GM23338 (cell line): ENCODE results near the gene CDYL. TPM values are rescaled to one million over a fixed set of nuclear protein-coding genes. Genes with fewer than 3 reads are reported as not detected.

Experiments used
- ATAC-seq: fragments of 200-7000 bp; cut with Tn5 transposase; 3 replicates; pipeline ENCODE4 v1.9.1; 2020
- DNase-seq: peaks from one replicate; pipeline ENCODE4 v3.0.0-alpha.2; 2015; ENCODE audit warnings: low spot score
- H2AFZ ChIP-seq: fragments of 200-600 bp; sonication (generic); 2 replicates; pipeline ENCODE4 v1.8.0; 2016; ENCODE audit warnings: antibody characterized with exemption, mild to moderate bottlenecking, moderate library complexity
- H3F3A ChIP-seq: fragments of 200-600 bp; sonication (generic); replicated peaks from 2 replicates; pipeline ENCODE4 v1.8.0; 2017; ENCODE audit warnings: antibody characterized with exemption, mixed run types, low read depth
- H3K27ac ChIP-seq: fragments of 200-600 bp; sonication (generic); 2 replicates; pipeline ENCODE4 v1.6.1; 2016; ENCODE audit warnings: low read depth
- H3K27me3 ChIP-seq: fragments of 200-600 bp; sonication (generic); 2 replicates; pipeline ENCODE4 v1.8.0; 2016; ENCODE audit warnings: mild to moderate bottlenecking, mixed run types, moderate library complexity; ENCODE audit not compliant: insufficient read depth
- H3K36me3 ChIP-seq: fragments of 200-600 bp; sonication (generic); 2 replicates; pipeline ENCODE4 v1.8.0; 2016; ENCODE audit warnings: mild to moderate bottlenecking; ENCODE audit not compliant: insufficient read depth
- H3K4me1 ChIP-seq: fragments of 200-600 bp; sonication (generic); 2 replicates; pipeline ENCODE4 v1.8.0; 2016; ENCODE audit warnings: mild to moderate bottlenecking, moderate library complexity; ENCODE audit not compliant: insufficient read depth
- H3K4me2 ChIP-seq: fragments of 200-600 bp; sonication (generic); 2 replicates; pipeline ENCODE4 v1.7.1; 2017; ENCODE audit warnings: mixed run types
- H3K4me3 ChIP-seq: fragments of 200-600 bp; sonication (generic); 2 replicates; pipeline ENCODE4 v1.6.1; 2016; ENCODE audit warnings: mixed run types
- H3K79me2 ChIP-seq: fragments of 200-600 bp; sonication (generic); replicated peaks from 2 replicates; pipeline ENCODE4 v1.8.0; 2017; ENCODE audit warnings: mild to moderate bottlenecking; ENCODE audit not compliant: insufficient read depth
- H3K9me2 ChIP-seq: fragments of 200-600 bp; sonication (generic); 2 replicates; pipeline ENCODE4 v1.8.0; 2017; ENCODE audit not compliant: insufficient read depth
- H4K20me1 ChIP-seq: fragments of 200-600 bp; sonication (generic); replicated peaks from 2 replicates; pipeline ENCODE4 v1.8.0; 2017; ENCODE audit warnings: mild to moderate bottlenecking; ENCODE audit not compliant: insufficient read depth
- H3K27ac Mint-ChIP-seq: 2 replicates; pipeline ENCODE4 v1.8.0; 2020; ENCODE audit warnings: inconsistent platforms, mild to moderate bottlenecking, moderate library complexity, mixed read lengths
- H3K27me3 Mint-ChIP-seq: 3 replicates; pipeline ENCODE4 v1.8.0; 2022; ENCODE audit warnings: low read depth, mild to moderate bottlenecking, moderate library complexity, mixed read lengths, inconsistent platforms; ENCODE audit not compliant: insufficient read depth, poor library complexity
- H3K36me3 Mint-ChIP-seq: 3 replicates; pipeline ENCODE4 v1.8.0; 2021; ENCODE audit warnings: low read depth, mild to moderate bottlenecking, inconsistent platforms, moderate library complexity, mixed read lengths
- H3K4me1 Mint-ChIP-seq: 3 replicates; pipeline ENCODE4 v1.8.0; 2020; ENCODE audit warnings: mild to moderate bottlenecking, inconsistent platforms, mixed read lengths
- H3K4me3 Mint-ChIP-seq: 3 replicates; pipeline ENCODE4 v1.8.0; 2021; ENCODE audit warnings: moderate library complexity, mild to moderate bottlenecking, inconsistent platforms, mixed read lengths
- H3K9me3 Mint-ChIP-seq: 3 replicates; pipeline ENCODE4 v1.8.0; 2020; ENCODE audit warnings: moderate library complexity, mild to moderate bottlenecking, inconsistent platforms, mixed read lengths
- ETS1 ChIP-seq: IDR thresholded peaks from 2 replicates; pipeline ENCODE4 v1.6.1; 2016; ENCODE audit warnings: antibody characterized with exemption
- EZH2 ChIP-seq: fragments of 200-600 bp; sonication (generic); IDR thresholded peaks from one replicate; pipeline ENCODE4 v1.8.0; 2017; ENCODE audit warnings: antibody characterized with exemption, mild to moderate bottlenecking, low read depth; ENCODE audit not compliant: unreplicated experiment
- ZNF462 ChIP-seq: fragments of 250-450 bp; sonication (Bioruptor Pico); IDR thresholded peaks from 2 replicates; pipeline ENCODE4 v1.5.0; 2020; ENCODE audit warnings: mild to moderate bottlenecking, moderate library complexity
- polyA plus RNA-seq: library from polyadenylated mRNA; unstranded; fragments of >200 nt; fragmentation: Nextera tagmentation; extraction: Ambion mirVana; gene quantifications from 2 replicates; pipeline ENCODE4 v1.2.1, GENCODE V29; 2016
- total RNA-seq: library from RNA; depleted of rRNA; stranded (reverse); fragments of >200 nt; shearing (Covaris generic); gene quantifications from 2 replicates; pipeline ENCODE4 v1.2.3, GENCODE V29; 2014
- TF ChIP-seq, protein P1 (sequence below): IDR thresholded peaks from one replicate; pipeline ENCODE4 v1.6.1; 2018; ENCODE audit warnings: antibody characterized with exemption; ENCODE audit not compliant: unreplicated experiment
- TF ChIP-seq, protein P2 (sequence below), 2 experiments: fragments of 200-600 bp in 1 of 2; sonication (generic) in 1 of 2; conservative IDR thresholded peaks; 2 replicates each; pipeline versions ENCODE4 v1.5.1 to v1.6.1; 2016 to 2017; ENCODE audit warnings: antibody characterized with exemption in 2 of 2, low read depth in 2 of 2, mild to moderate bottlenecking in 2 of 2, moderate library complexity in 1 of 2

Gene CDYL
- total and polyA plus RNA-seq, 2 experiments from 2014 or later: 67.2 to 128 TPM

DNA sequence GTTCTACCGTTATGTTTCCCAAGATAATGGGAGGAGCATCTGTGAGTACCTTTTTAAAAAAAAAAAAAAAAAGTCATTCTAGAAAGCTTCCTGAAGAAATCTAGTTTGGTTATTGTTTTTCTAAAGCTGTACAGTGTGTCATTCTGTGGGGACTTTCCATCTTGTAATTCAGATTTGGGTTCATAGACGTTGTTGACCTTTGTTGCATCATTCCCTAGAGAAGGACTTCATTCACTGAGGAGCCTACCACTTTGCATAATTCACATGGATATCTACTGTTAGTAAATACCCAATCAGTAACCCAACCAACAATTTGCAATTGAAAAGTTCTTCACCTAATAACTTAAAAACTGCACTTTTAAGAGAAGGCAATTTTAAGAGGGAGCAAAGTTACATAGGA is 167.5 kb downstream of the CDYL start:
- ATAC-seq (no peak), DNase-seq (no peak)
- no peak overlapping the region for H3K4me3 ChIP-seq
- H3K4me1 Mint-ChIP-seq: peaks cover 53% of the 10 kb centered on the region
- H3K4me3 Mint-ChIP-seq: no peak overlapping the region
- H3F3A ChIP-seq: no peaks in the 10 kb centered on the region
- peaks cover 33% of the 10 kb centered on the region for H3K4me1 ChIP-seq
- H3K36me3 ChIP-seq: peaks cover 5% of the 10 kb centered on the region; the same call in 1 of the 2 replicates
- peaks cover 22% of the 10 kb centered on the region for H3K79me2 ChIP-seq
- no peaks in the 10 kb centered on the region for H3K9me3 Mint-ChIP-seq
- no peak for TF ChIP-seq ZNF462 (CRISPR knock-in tag)
- TF ChIP-seq EZH2: no peak
- TF ChIP-seq, protein P1, sequence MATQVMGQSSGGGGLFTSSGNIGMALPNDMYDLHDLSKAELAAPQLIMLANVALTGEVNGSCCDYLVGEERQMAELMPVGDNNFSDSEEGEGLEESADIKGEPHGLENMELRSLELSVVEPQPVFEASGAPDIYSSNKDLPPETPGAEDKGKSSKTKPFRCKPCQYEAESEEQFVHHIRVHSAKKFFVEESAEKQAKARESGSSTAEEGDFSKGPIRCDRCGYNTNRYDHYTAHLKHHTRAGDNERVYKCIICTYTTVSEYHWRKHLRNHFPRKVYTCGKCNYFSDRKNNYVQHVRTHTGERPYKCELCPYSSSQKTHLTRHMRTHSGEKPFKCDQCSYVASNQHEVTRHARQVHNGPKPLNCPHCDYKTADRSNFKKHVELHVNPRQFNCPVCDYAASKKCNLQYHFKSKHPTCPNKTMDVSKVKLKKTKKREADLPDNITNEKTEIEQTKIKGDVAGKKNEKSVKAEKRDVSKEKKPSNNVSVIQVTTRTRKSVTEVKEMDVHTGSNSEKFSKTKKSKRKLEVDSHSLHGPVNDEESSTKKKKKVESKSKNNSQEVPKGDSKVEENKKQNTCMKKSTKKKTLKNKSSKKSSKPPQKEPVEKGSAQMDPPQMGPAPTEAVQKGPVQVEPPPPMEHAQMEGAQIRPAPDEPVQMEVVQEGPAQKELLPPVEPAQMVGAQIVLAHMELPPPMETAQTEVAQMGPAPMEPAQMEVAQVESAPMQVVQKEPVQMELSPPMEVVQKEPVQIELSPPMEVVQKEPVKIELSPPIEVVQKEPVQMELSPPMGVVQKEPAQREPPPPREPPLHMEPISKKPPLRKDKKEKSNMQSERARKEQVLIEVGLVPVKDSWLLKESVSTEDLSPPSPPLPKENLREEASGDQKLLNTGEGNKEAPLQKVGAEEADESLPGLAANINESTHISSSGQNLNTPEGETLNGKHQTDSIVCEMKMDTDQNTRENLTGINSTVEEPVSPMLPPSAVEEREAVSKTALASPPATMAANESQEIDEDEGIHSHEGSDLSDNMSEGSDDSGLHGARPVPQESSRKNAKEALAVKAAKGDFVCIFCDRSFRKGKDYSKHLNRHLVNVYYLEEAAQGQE: no peak
- TF ChIP-seq, protein P2, sequence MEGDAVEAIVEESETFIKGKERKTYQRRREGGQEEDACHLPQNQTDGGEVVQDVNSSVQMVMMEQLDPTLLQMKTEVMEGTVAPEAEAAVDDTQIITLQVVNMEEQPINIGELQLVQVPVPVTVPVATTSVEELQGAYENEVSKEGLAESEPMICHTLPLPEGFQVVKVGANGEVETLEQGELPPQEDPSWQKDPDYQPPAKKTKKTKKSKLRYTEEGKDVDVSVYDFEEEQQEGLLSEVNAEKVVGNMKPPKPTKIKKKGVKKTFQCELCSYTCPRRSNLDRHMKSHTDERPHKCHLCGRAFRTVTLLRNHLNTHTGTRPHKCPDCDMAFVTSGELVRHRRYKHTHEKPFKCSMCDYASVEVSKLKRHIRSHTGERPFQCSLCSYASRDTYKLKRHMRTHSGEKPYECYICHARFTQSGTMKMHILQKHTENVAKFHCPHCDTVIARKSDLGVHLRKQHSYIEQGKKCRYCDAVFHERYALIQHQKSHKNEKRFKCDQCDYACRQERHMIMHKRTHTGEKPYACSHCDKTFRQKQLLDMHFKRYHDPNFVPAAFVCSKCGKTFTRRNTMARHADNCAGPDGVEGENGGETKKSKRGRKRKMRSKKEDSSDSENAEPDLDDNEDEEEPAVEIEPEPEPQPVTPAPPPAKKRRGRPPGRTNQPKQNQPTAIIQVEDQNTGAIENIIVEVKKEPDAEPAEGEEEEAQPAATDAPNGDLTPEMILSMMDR (conservative IDR thresholded peaks at IDR 0.05; ENCODE audit: low read depth in 2 of 2): no peak
- TF ChIP-seq ETS1: no peak
- no peaks in the 10 kb centered on the region for H3K27me3 ChIP-seq
- no peak overlapping the region for H3K4me2 ChIP-seq
- peak overlapping the region; percentile 63; the same call in 1 of the 2 replicates for H3K27ac Mint-ChIP-seq
- H3K36me3 Mint-ChIP-seq: peaks cover 48% of the 10 kb centered on the region
- H3K9me2 ChIP-seq: no peaks in the 10 kb centered on the region
- H3K27ac ChIP-seq: no peak overlapping the region
- peaks cover 13% of the 10 kb centered on the region; the same call in 1 of the 2 replicates for H4K20me1 ChIP-seq
- no peak overlapping the region for H2AFZ ChIP-seq
- H3K27me3 Mint-ChIP-seq: peaks cover 24% of the 10 kb centered on the region
